GM19438 (cell line): Measurements from ENCODE around the gene MYCBP2.
"Not testable (repeated sequence)": the region's sequence is repeated elsewhere in the genome, so short reads cannot be mapped to it uniquely, and the experiment has no call there.

Source experiments
- ATAC-seq: cut with Tn5 transposase; IDR thresholded peaks from one replicate; pipeline ENCODE4 v1.9.1; 2021; ENCODE audit warnings: low read depth; ENCODE audit not compliant: unreplicated experiment

The MYCBP2 gene

GRCh38 chr13:77222909-77223308 lies 104.0 kb downstream of the MYCBP2 start:
- ATAC-seq: no peak

- ATAC-seq: no peak
Measured at GRCh38 chr13:77222000-77222690, 104.7 kb downstream of the MYCBP2 start.

DNA sequence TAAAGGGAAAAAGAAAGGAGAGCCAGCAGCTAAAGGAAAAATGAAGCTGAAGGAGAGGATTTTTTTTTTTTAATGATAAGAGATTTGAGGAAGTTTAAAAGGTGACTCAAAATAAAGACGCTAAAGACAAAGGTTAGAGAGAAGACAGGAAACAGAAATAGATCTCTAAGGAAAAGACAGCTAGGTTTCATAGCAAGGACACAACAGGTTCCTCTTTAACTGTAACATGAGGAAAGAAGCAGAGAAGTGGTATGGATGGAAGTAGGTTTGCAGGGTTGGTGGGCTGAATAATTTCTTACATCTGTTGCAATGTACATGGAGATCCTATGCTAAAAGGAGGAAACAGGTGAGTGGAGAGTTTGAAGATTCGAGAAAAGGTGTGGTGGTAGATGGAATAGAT lies 107.5 kb downstream of the MYCBP2 start:
- no peak for ATAC-seq

DNA sequence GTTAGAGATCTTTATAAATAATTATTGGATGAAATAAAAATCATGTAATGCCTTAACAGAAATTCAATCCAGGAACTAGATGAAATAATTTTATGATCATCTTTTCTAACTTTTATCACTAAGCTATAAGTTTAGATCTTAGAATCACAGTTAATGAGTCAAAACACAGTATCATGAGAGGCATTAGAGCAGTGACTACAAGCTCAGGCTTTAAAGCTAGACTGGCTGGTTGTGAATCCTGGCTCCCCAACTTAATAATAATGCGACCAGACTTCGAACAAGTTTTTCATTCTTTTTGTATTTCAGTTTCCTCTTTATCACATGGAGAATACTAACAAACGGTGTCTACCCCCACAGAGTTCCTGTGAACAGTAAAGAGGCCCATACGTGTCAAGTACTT lies 108.6 kb downstream of the MYCBP2 start:
- ATAC-seq: no peak

DNA sequence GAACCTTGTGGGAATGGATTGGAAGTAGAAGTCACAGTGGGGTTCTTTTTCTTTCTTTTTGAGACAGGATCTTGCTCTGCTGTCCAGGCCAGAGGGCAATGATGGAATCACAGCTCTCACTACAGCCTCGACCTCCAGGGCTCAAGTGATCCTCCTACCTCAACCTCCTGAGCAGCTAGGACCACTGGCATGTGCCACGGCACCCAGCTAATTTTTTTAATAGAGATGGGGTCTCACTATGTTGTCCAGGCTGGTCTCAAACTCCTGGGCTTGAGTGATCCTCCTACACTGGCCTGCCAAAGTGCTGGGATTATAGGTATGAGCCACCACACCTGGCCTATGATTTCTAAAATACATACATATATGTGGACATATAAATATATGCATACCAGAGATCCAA lies 111.4 kb downstream of the MYCBP2 start:
- ATAC-seq: no peak

DNA sequence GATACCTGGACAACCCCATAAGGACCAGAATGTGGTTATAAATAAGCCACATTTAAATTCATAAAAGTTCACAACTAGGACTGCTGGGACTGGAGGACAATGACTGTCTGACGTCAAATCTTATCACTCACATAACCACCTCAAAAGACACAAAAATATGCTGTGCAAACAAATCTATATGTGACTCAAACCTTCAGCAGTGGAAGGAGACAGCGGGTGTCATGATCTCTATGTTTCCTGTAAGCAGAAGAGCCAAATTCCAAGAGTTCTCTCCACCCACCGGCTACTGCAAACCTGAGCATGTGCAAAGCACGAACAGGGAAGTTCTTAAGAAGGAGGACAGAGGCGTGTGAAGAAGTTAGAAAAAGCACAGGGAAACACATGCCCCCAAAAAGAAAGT lies 113.2 kb downstream of the MYCBP2 start:
- no peak for ATAC-seq

- ATAC-seq: no peak
Measured at GRCh38 chr13:77207943-77208342, 119.0 kb downstream of the MYCBP2 start.

DNA sequence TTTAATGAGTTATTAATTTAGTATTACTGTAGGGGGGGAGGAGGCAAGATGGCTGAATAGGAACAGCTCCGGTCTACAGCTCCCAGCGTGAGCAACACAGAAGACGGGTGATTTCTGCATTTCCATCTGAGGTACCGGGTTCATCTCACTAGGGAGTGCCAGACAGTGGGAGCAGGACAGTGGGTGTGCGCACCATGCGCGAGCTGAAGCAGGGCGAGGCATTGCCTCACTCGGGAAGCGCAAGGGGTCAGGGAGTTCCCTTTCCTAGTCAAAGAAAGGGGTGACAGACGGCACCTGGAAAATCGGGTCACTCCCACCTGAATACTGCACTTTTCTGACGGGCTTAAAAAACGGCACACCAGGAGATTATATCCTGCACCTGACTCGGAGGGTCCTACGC lies 127.9 kb downstream of the MYCBP2 start:
- not testable (repeated sequence) for ATAC-seq

- no peak for ATAC-seq
Measured at GRCh38 chr13:77196052-77196618, 130.8 kb downstream of the MYCBP2 start.

- no peak for ATAC-seq
Measured at GRCh38 chr13:77190349-77190958, 136.4 kb downstream of the MYCBP2 start.

GRCh38 chr13:77185721-77186120 lies 141.2 kb downstream of the MYCBP2 start:
- ATAC-seq: no peak

DNA sequence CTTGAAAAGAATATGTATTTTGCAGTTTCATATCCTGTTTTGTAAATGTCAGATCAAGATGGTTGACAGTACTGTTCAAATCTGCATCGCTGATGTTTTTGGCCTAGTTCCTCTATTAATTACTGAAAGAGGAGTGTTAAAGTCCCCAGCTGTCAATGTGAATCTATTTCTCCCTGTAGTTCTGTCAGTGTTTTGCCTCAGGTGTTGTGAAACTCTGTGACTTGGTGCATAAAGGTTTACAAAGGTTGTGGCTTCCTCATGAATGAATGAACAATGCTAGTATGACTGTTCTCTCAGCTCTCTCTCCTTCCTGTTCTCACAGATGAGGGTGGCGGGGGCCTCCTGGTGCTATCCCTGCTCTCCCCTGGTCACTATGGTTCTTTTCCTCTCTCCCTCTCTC lies 142.4 kb downstream of the MYCBP2 start:
- ATAC-seq: peak; percentile 99

DNA sequence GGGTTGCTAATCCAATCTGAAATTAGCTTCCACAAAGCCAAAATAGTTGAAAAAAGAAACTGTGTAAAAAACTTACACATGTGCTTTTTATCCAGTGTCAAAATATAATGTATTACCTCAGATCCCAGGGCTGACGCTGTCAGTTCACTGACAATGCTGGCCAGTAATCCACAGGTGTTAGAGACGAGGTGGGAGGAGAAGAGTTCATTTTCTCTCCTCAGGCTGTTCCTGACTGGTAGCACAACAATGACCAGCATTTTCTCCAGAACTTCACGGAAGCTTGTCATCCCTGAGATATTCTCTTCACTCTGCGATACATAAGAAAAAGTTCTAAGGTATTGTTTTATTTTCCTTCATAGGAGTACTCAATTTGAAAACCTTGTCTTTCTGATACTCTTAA lies 146.9 kb downstream of the MYCBP2 start:
- no peak for ATAC-seq

DNA sequence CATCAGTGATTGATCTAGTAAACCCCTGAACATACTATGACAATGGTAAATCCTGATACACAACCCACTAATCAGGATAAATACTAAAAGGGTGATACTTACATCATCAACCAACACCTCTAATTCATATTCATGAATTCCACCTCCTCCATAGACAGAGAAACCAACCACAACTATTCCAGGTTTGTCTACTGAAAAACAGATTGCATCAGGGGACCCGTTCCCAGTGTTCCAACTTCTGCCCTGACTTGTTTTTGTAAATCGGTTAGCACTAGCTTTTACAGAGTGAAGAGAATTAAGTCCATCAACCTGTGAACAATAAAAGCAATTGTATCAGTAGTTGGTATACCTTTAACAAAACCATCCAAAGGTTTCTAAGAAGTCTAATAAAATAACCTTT lies 149.2 kb downstream of the MYCBP2 start:
- no peak for ATAC-seq

DNA sequence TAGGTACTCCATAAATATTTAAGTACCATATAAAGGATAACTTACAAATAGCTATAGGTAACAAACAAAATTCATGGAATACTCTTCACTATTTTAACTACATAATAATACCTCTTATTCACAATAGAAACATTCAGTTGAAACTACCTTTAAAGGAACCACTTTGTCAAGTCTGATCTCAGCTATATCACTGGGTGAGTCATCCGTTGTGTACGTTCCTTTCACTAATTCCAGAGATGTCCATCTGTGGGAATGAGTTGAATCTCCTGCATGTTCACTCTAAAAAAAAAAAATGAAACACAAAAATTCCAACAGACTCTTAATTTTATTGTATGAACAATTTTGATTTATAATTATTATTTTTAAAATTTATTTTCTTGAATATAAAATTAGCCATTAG lies 150.5 kb downstream of the MYCBP2 start:
- ATAC-seq: no peak

DNA sequence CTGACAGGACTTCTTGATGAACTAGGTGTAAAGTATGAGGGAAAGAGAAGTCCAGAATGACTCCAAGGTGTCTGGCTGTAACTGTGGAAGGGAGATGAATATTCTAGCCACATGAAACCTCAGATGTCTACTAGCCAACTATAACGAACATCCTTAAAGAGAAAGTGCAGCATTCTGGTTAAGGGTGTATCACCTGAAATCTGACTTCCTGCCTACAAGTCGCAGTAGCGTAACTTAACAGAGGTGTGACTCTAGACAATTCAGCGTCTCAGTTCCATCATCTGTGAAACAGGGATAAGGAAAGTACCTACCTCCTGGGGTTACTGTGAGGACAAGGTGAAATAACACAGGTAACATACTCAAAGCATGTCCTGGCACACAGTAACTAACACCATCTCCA lies 154.2 kb downstream of the MYCBP2 start:
- no peak for ATAC-seq

GRCh38 chr13:77171451-77171850 lies 155.4 kb downstream of the MYCBP2 start:
- ATAC-seq: no peak

- no peak for ATAC-seq
Measured at GRCh38 chr13:77168237-77168636, 158.7 kb downstream of the MYCBP2 start.

- ATAC-seq: no peak
Measured at GRCh38 chr13:77150651-77151050, 176.2 kb downstream of the MYCBP2 start.

GRCh38 chr13:77143431-77143830 lies 183.5 kb downstream of the MYCBP2 start:
- no peak for ATAC-seq

DNA sequence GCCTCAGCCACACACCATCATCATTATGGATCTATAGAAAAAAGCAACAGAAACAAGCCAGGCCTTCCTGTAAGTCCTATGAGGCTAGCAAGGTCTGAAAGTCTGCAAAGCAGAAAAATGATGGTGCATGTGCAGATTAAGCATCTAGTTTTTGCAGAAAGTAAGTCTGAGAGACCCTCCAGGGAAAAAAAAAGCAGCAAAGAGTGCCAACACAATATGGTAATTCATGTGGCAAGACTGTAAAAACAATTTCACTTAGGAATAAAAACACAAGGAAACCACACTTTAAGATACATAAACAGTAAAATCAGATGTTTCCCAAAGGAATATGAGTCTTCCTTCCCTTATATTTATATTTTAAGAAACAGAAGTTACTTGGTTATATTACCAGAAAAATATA lies 187.6 kb downstream of the MYCBP2 start:
- ATAC-seq: no peak

- no peak for ATAC-seq
Measured at GRCh38 chr13:77138813-77139212, 188.1 kb downstream of the MYCBP2 start.
